Gastrocnemius medialis (tissue), 4 donors: ENCODE results near the gene CTU2. TPM values are rescaled to one million over a fixed set of nuclear protein-coding genes. Genes with fewer than 3 reads are reported as not detected.

Source experiments
- ATAC-seq, 2 donors: fragments of 150-250 bp; one replicate each; pipeline ENCODE4 v1.9.1; 2016
- DNase-seq, 2 donors: peaks; one replicate each; pipeline ENCODE4 v3.0.0-alpha.2; 2019
- H3K27ac ChIP-seq, 4 donors: fragments of 200-600 bp; sonication (generic); 1 replicate in 1 of 4; 2 replicates in 3 of 4; pipeline ENCODE4 v1.5.1; 2016 to 2018; ENCODE audit warnings: mild to moderate bottlenecking in 2 of 4, moderate library complexity in 1 of 4
- H3K27me3 ChIP-seq, 3 donors: fragments of 200-600 bp; sonication (generic) in 2 of 3; 1 replicate in 1 of 3; 2 replicates in 2 of 3; pipeline versions ENCODE4 v1.5.1 to v1.6.0; 2016 to 2019; ENCODE audit warnings: mild to moderate bottlenecking in 1 of 3, moderate library complexity in 1 of 3
- H3K36me3 ChIP-seq, 2 donors: fragments of 200-600 bp; sonication (generic) in 1 of 2; one replicate each; pipeline ENCODE4 v1.5.1; 2017 to 2018
- H3K4me1 ChIP-seq, 2 donors: fragments of 200-600 bp; sonication (generic) in 1 of 2; one replicate each; pipeline ENCODE4 v1.5.1; 2016 to 2017; ENCODE audit warnings: mild to moderate bottlenecking in 2 of 2
- H3K4me3 ChIP-seq, 4 donors: fragments of 200-600 bp; sonication (generic) in 3 of 4; 1 replicate in 1 of 4; 2 replicates in 3 of 4; pipeline ENCODE4 v1.5.1; 2016 to 2019; ENCODE audit warnings: mild to moderate bottlenecking in 2 of 4
- H3K9me3 ChIP-seq, 3 donors: fragments of 200-600 bp; sonication (generic) in 2 of 3; 1 replicate in 1 of 3; 2 replicates in 2 of 3; pipeline ENCODE4 v1.5.1; 2016 to 2019
- POLR2A ChIP-seq, 2 donors: fragments of 450-650 bp; IDR thresholded peaks; one replicate each; pipeline ENCODE4 v1.6.1; 2017; ENCODE audit warnings: antibody characterized with exemption in 2 of 2, mild to moderate bottlenecking in 2 of 2, moderate library complexity in 2 of 2
- in situ Hi-C, 4 donors: fragments of 200-750 bp; cut with MboI; loops; one replicate each; pipeline versions ENCODE4 v1.15.0 to v1.8.0; 2017; ENCODE audit warnings: low sequenced_read_pairs in 4 of 4
- intact Hi-C: fragments of 100-400 bp; cut with DNase I; formaldehyde crosslinking; loops from one replicate; pipeline ENCODE4 v1.15.1; 2023; ENCODE audit warnings: low total_unique reads
- total RNA-seq, 4 donors: library from RNA; depleted of rRNA; stranded (reverse); fragments of >200 nt; gene quantifications; one replicate each; pipeline versions ENCODE4 v1.1.0 to v1.2.3, GENCODE V29; 2016
- TF ChIP-seq, protein P1 (sequence below), 5 experiments: fragments of 450-650 bp in 3 of 5; fragments of 200-600 bp in 2 of 5; sonication (generic) in 2 of 5; IDR thresholded peaks in 4 of 5; conservative IDR thresholded peaks in 1 of 5; 1 replicate in 4 of 5; 2 replicates in 1 of 5; pipeline ENCODE4 v1.5.1; 2016 to 2019; ENCODE audit warnings: antibody characterized with exemption in 5 of 5, mild to moderate bottlenecking in 3 of 5, moderate library complexity in 3 of 5

The CTU2 gene
- total RNA-seq, 4 donors from 2014 or later = 11.1 to 17.7 (median 14.1) TPM

GRCh38 chr16:88694221-88695087 is 11.8 kb upstream of the CTU2 start:
- H3K36me3 ChIP-seq = peaks cover 0 to 31% of the 10 kb centered on the region in 2 donors
- intact Hi-C loops = no loop called here

DNA sequence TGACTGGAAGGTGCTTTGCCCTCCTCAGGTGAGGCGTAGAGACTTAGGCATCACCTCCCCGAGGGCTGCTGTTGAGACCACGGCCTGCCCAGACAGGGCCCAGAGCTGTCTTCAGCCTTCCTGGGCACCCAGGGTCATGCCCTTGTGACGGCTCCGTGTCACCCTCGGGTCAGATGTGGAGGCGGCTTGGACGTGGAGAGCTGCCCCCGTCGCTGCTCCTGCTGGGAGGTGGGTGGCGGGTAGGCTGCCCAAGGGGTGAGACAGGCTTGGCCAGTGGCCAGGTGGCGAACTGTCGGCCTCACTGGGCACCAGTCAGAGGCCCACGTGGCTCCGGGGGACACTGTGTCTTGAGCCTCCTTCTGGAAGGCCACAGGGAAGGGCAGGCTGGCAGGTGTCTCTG is 11.1 kb upstream of the CTU2 start:
- Histone ChIP-seq H3K27ac (peak overlapping the region; percentile 56 to 75 (median 67)), H3K36me3 (peaks cover 0 to 32% of the 10 kb centered on the region in 2 donors), H3K4me3 (no peak overlapping the region), H3K27me3 (no peaks in the 10 kb centered on the region), H3K9me3 (no peaks in the 10 kb centered on the region), H3K4me1 (peaks cover 7 to 12% of the 10 kb centered on the region in 2 donors)
- ATAC-seq (peak; percentile 17 to 23), DNase-seq (no peak)
- intact Hi-C loops = no loop called here
- TF ChIP-seq POLR2A (IDR thresholded peaks at IDR 0.05) = no peak
- TF ChIP-seq, protein P1, sequence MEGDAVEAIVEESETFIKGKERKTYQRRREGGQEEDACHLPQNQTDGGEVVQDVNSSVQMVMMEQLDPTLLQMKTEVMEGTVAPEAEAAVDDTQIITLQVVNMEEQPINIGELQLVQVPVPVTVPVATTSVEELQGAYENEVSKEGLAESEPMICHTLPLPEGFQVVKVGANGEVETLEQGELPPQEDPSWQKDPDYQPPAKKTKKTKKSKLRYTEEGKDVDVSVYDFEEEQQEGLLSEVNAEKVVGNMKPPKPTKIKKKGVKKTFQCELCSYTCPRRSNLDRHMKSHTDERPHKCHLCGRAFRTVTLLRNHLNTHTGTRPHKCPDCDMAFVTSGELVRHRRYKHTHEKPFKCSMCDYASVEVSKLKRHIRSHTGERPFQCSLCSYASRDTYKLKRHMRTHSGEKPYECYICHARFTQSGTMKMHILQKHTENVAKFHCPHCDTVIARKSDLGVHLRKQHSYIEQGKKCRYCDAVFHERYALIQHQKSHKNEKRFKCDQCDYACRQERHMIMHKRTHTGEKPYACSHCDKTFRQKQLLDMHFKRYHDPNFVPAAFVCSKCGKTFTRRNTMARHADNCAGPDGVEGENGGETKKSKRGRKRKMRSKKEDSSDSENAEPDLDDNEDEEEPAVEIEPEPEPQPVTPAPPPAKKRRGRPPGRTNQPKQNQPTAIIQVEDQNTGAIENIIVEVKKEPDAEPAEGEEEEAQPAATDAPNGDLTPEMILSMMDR (IDR thresholded peaks at IDR 0.05 in 4 of 5, conservative IDR thresholded peaks at IDR 0.05 in 1 of 5) = no peak
- in situ Hi-C loops = no loop called here

More at GRCh38 chr16:88694221-88695087, 11.8 kb upstream of the CTU2 start:
- Histone ChIP-seq H3K9me3 (no peaks in the 10 kb centered on the region), H3K4me1 (peaks cover 7 to 12% of the 10 kb centered on the region in 2 donors), H3K27ac (no peak overlapping the region), H3K27me3 (no peaks in the 10 kb centered on the region), H3K4me3 (no peak overlapping the region)
- TF ChIP-seq POLR2A (IDR thresholded peaks at IDR 0.05) = no peak
- TF ChIP-seq, protein P1 (IDR thresholded peaks at IDR 0.05 in 4 of 5, conservative IDR thresholded peaks at IDR 0.05 in 1 of 5) = no peak
- in situ Hi-C loops = no loop called here
- ATAC-seq (no peak), DNase-seq (no peak)

DNA sequence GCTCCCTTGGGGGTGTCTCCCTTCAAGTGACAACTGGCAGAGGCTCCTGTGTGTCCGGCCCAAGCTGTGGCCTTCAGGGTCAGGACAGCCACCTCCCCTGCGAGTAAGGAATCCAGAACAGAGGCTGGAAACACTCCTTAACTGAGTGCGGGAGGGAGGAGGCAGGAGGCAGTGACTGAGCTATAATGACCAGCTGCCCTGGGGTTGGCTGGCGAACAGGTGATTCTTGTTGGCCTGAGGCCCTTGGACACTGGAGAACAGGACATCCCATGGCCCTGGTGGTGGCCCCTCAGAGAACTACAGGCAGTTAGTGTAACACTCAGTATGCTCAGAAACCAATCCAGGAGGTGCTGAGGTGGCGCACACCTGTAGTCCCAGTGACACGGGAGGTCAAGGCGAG is 10.6 kb upstream of the CTU2 start:
- DNase-seq (peak; percentile 46 to 71), ATAC-seq (peak; percentile 80)
- in situ Hi-C loops = no loop called here
- Histone ChIP-seq H3K36me3 (peaks cover 0 to 32% of the 10 kb centered on the region in 2 donors), H3K4me1 (peaks cover 7 to 12% of the 10 kb centered on the region in 2 donors), H3K9me3 (no peaks in the 10 kb centered on the region), H3K27ac (peak overlapping the region; percentile 56 to 75 (median 67)), H3K4me3 (no peak overlapping the region), H3K27me3 (no peaks in the 10 kb centered on the region)
- no peak for TF ChIP-seq POLR2A (IDR thresholded peaks at IDR 0.05)
- TF ChIP-seq, protein P1 (IDR thresholded peaks at IDR 0.05 in 4 of 5, conservative IDR thresholded peaks at IDR 0.05 in 1 of 5) = no peak
- intact Hi-C loops = no loop called here

DNA sequence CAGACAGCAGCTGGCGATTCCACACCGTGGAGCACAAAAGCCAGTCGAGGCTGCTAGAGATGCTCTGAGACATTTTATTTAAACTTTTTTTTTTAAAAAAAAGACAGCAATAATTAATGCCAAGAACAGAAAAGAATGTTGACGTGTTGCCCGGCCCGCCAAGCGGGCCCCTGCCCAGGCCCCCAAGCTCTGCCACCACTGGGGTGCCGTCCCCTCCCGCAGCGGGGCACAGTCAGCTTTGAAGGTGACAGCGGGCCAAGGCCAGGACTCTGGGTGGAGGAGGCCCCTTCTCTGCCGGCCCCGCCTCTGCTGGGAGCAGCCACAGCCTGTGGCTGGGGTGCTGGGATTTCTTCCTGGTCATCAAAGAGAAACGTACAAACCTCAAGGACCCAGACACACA is 9.9 kb upstream of the CTU2 start:
- DNase-seq = no peak
- Histone ChIP-seq H3K36me3 (peaks cover 0 to 32% of the 10 kb centered on the region in 2 donors), H3K4me1 (peaks cover 10 to 12% of the 10 kb centered on the region in 2 donors), H3K9me3 (no peaks in the 10 kb centered on the region), H3K27ac (peak overlapping the region in 3 of 4 donors; percentile 66 to 75 (median 68)), H3K27me3 (no peaks in the 10 kb centered on the region), H3K4me3 (no peak overlapping the region)
- TF ChIP-seq, protein P1 (IDR thresholded peaks at IDR 0.05 in 4 of 5, conservative IDR thresholded peaks at IDR 0.05 in 1 of 5) = no peak
- TF ChIP-seq POLR2A (IDR thresholded peaks at IDR 0.05) = no peak
- no peak for ATAC-seq
- in situ Hi-C loops = no loop called here
- intact Hi-C loops = no loop called here
